ENCODE results near the gene UBE2E2.

UBE2E2 gene

DNA sequence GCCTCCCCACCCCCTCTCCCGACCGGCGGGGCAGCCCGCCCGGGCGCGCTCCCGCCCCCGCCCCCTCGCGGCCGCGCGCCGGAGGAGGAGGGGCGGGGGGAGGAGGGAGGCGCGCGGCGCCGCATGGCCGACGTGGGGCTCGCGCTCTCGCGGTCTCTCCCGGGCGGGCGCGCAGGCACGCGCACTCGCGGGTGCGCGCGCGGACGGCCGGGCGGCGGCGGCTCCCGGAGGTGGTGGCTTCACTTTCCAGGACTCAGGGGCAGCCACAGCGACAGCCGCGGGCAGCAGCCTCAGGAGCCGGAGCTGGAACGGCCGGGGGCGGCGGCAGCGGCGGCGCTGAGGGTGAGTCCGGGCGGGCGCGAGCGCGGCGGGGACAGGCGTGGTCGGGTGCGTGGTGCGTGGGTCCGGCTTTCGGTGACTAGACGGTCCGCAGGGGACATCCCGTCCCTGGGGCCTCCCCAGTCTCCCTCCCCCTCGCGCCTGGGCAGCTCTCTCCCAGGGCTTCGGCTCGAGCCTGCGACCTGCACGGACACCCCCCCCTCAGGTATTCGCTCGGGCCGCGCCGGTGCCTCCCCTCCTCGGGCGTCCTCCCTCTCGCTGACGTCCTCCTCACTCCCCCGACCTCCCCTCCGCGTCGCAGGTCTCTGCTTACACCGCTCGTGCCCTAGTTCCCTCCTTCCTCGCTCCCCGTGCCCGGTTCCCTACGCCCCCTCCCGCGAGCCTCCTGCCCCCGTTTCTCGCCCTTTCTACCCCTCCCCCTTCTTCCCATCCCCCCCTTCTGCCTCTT lies at the start of gene UBE2E2:
Gene UBE2E2 (plus strand): TSS at position 407 of the 787 bp plus-strand sequence.
- CTCF ChIA-PET, result no interaction called here
- no peak for DNase-seq (ENCODE audit: low read depth, low spot score)
- POLR2A ChIA-PET, result no interaction called here
- H3K4me3 ChIP-seq (ENCODE audit: low read depth, low read length), result peak within 1 kb of the TSS; percentile 94
- TF ChIP-seq, protein P1, sequence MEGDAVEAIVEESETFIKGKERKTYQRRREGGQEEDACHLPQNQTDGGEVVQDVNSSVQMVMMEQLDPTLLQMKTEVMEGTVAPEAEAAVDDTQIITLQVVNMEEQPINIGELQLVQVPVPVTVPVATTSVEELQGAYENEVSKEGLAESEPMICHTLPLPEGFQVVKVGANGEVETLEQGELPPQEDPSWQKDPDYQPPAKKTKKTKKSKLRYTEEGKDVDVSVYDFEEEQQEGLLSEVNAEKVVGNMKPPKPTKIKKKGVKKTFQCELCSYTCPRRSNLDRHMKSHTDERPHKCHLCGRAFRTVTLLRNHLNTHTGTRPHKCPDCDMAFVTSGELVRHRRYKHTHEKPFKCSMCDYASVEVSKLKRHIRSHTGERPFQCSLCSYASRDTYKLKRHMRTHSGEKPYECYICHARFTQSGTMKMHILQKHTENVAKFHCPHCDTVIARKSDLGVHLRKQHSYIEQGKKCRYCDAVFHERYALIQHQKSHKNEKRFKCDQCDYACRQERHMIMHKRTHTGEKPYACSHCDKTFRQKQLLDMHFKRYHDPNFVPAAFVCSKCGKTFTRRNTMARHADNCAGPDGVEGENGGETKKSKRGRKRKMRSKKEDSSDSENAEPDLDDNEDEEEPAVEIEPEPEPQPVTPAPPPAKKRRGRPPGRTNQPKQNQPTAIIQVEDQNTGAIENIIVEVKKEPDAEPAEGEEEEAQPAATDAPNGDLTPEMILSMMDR (IDR thresholded peaks at IDR 0.05; ENCODE audit: insufficient read depth, low read length, missing control alignments), result no peak

- ChIA-PET CTCF (no interaction called here), POLR2A (no interaction called here)
- no peak for DNase-seq (ENCODE audit: low read depth, low spot score)
- TF ChIP-seq, protein P1 (IDR thresholded peaks at IDR 0.05; ENCODE audit: insufficient read depth, low read length, missing control alignments), result no peak
- H3K4me3 ChIP-seq (ENCODE audit: low read depth, low read length), result no peak overlapping the region
Measured at GRCh38 chr3:23153436-23153835, 49.7 kb upstream of the UBE2E2 start.

- DNase-seq (ENCODE audit: low read depth, low spot score), result no peak
- no peak overlapping the region for H3K4me3 ChIP-seq (ENCODE audit: low read depth, low read length)
- ChIA-PET CTCF (no interaction called here), POLR2A (interaction anchor here (0.5 kb wide), 1 partner anchor 506 kb away, joined by 3 read pairs; no protein-coding TSS in a partner anchor)
- TF ChIP-seq, protein P1 (IDR thresholded peaks at IDR 0.05; ENCODE audit: insufficient read depth, low read length, missing control alignments), result no peak
Measured at GRCh38 chr3:23157331-23157730, 45.8 kb upstream of the UBE2E2 start.

DNA sequence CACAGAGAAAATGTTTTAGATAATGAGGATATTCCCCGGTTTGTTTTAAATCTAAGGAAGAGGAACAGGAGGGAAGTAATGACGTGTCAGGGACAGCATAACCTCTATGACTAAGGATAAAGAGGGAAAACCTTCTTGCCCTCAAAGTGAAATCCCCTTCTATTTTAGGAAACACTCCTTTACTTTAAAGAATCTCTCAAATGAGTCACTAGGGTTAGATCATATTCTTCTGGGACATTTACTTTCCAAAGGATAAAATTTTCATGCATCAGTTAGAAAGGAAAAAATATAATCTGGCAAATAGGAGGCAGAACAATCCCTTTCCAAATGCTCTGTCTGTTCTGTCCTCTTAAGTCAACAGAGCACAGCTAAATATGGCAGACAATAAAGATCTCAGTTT lies 43.2 kb upstream of the UBE2E2 start:
- peak; percentile 63 for DNase-seq (ENCODE audit: low read depth, low spot score)
- TF ChIP-seq, protein P1 (IDR thresholded peaks at IDR 0.05; ENCODE audit: insufficient read depth, low read length, missing control alignments), result no peak
- CTCF ChIA-PET, result no interaction called here
- POLR2A ChIA-PET, result no interaction called here
- no peak overlapping the region for H3K4me3 ChIP-seq (ENCODE audit: low read depth, low read length)

DNA sequence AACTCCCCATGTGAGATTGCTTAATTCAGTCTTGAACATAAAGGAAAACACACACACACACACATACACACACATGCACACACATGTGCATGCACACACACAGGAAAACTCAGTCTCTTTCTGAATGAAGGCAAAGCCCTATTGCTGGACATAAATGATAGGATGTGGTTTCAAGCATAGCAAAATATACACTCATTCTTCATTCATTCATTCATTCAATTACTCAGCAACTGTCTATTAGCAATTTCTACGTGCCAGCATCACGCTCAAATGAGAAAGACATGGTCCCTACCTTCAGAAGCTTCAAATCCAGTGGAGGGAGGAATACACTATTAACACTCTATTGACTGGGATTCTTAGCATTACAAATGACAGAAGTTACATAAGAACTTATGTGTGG lies 41.8 kb upstream of the UBE2E2 start:
- DNase-seq (ENCODE audit: low read depth, low spot score), result no peak
- CTCF ChIA-PET, result no interaction called here
- TF ChIP-seq, protein P1 (IDR thresholded peaks at IDR 0.05; ENCODE audit: insufficient read depth, low read length, missing control alignments), result no peak
- H3K4me3 ChIP-seq (ENCODE audit: low read depth, low read length), result no peak overlapping the region
- POLR2A ChIA-PET, result no interaction called here

DNA sequence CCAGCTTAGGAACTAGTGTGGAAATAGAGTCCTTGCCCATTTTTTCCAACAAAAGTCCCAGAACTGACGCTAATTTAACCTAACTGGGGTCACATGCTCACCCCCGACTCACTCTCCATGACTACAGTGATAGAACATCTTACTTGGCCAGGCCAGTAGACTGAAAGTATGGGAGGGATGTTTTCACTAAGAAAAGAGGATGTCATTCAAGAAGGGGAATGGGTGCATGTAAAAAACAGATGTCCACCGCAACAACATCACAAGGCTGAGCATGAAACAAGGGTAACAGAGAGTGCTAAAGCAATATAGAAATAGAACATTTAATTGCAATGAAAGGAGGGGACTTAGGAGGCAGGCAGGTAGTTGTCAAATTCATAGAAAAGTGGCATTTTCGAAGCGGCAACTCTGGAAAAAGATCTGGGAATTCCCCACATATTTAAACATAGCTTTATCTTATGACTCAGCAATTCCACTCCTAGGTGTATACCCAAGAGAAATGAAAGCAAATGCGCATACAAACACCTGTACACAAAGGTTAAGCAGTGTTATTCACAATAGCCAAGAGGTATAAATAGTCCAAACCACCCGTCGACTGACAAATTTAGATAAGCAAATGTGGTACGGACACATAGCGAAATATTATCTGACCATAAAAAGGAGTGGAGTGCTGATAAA lies 41.1 kb upstream of the UBE2E2 start:
- TF ChIP-seq, protein P1 (IDR thresholded peaks at IDR 0.05; ENCODE audit: insufficient read depth, low read length, missing control alignments), result no peak

More for the DNA sequence above, 41.1 kb upstream of the UBE2E2 start:
- ChIA-PET POLR2A (no interaction called here), CTCF (no interaction called here)
- no peak overlapping the region for H3K4me3 ChIP-seq (ENCODE audit: low read depth, low read length)
- DNase-seq (ENCODE audit: low read depth, low spot score), result no peak
